ENCODE results near the gene MAGI1. TPM values are rescaled to one million over a fixed set of nuclear protein-coding genes. Genes with fewer than 3 reads are reported as not detected.

MAGI1 gene
- total and polyA plus RNA-seq, 2 donors (not counting 1 experiment from before 2014, with no cell fraction given) = 15.7 to 23.7 TPM

DNA sequence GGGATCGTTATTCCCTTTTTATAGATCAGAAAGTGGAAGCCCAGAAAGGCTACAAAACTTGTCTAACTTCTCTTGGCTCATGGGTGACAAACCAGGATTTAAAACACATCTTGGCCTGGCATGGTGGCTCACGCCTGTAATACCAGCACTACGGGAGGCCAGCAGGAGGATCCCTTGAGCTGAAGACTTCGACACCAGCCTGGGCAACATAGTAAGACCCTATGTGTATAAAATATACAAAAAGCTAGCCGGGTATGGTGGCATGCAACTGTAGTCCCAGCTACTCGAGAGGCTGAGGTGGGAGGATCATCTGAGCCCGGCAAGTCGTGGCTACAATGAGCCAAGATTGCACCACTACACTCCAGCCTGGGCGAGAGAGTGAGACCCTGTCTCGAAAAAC lies 479.1 kb downstream of the MAGI1 start:
- no peak for DNase-seq (ENCODE audit: low read depth in 2 of 2)
- H3K27me3 ChIP-seq (ENCODE audit: control insufficient read depth, insufficient read depth, low read length) = no peaks in the 10 kb centered on the region
- no peaks in the 10 kb centered on the region for H4K20me1 ChIP-seq (ENCODE audit: control insufficient read depth, extremely low read depth, insufficient read depth, low read length)
- H3K27ac ChIP-seq (ENCODE audit: insufficient read depth, low read length) = no peak overlapping the region
- no peaks in the 10 kb centered on the region for H3K36me3 ChIP-seq (ENCODE audit: control insufficient read depth, insufficient read depth, low read length)
- H3K4me1 ChIP-seq (ENCODE audit: control insufficient read depth, extremely low read depth, insufficient read depth, low read length) = no peaks in the 10 kb centered on the region
- no peak overlapping the region for H3K9ac ChIP-seq (ENCODE audit: insufficient read depth, low read length)
- no peak overlapping the region for H2AFZ ChIP-seq (ENCODE audit: low read length)
- H3K4me2 ChIP-seq (ENCODE audit: extremely low read depth, insufficient read depth, low read length) = no peak overlapping the region
- H3K79me2 ChIP-seq (ENCODE audit: control insufficient read depth, insufficient read depth, low read length) = no peaks in the 10 kb centered on the region
- H3K4me3 ChIP-seq (replicated peaks in 1 of 4; ENCODE audit: control extremely low read depth in 1 of 4, insufficient read depth in 1 of 4, low read depth in 3 of 4, low read length in 4 of 4) = no peak overlapping the region
- H3K9me3 ChIP-seq (ENCODE audit: control insufficient read depth, insufficient read depth, low read depth, low read length) = no peaks in the 10 kb centered on the region
- TF ChIP-seq, protein P1, sequence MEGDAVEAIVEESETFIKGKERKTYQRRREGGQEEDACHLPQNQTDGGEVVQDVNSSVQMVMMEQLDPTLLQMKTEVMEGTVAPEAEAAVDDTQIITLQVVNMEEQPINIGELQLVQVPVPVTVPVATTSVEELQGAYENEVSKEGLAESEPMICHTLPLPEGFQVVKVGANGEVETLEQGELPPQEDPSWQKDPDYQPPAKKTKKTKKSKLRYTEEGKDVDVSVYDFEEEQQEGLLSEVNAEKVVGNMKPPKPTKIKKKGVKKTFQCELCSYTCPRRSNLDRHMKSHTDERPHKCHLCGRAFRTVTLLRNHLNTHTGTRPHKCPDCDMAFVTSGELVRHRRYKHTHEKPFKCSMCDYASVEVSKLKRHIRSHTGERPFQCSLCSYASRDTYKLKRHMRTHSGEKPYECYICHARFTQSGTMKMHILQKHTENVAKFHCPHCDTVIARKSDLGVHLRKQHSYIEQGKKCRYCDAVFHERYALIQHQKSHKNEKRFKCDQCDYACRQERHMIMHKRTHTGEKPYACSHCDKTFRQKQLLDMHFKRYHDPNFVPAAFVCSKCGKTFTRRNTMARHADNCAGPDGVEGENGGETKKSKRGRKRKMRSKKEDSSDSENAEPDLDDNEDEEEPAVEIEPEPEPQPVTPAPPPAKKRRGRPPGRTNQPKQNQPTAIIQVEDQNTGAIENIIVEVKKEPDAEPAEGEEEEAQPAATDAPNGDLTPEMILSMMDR (conservative IDR thresholded peaks at IDR 0.05 in 1 of 2, IDR thresholded peaks at IDR 0.05 in 1 of 2; ENCODE audit: low read depth in 1 of 2, low read length in 2 of 2) = no peak
- TF ChIP-seq EZH2 (IDR thresholded peaks at IDR 0.05; ENCODE audit: low read length, missing control alignments) = no peak

DNA sequence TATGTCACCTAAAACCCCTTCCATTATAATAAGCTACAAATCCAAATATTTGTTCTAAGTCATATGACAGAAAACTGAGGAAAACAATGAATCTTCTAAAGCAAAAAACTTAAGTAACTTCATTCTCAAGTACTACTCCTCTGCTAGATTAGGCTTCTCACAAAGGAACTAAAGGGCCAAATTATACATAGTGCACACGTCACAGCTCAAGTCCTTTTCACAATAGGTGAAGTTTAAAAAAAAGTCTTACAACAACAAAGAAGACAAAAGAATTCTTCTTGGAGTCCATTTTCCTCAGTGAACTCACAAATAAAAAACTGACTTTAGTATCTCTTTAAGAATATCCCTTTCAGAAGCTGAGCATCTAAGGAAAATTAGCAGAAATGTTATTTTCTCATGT lies 479.9 kb downstream of the MAGI1 start:
- Histone ChIP-seq H3K27ac (ENCODE audit: insufficient read depth, low read length) (no peak overlapping the region), H3K9ac (ENCODE audit: insufficient read depth, low read length) (no peak overlapping the region), H3K4me1 (ENCODE audit: control insufficient read depth, extremely low read depth, insufficient read depth, low read length) (no peaks in the 10 kb centered on the region), H3K9me3 (ENCODE audit: control insufficient read depth, insufficient read depth, low read depth, low read length) (no peaks in the 10 kb centered on the region), H3K4me3 (replicated peaks in 1 of 4; ENCODE audit: control extremely low read depth in 1 of 4, insufficient read depth in 1 of 4, low read depth in 3 of 4, low read length in 4 of 4) (no peak overlapping the region), H3K36me3 (ENCODE audit: control insufficient read depth, insufficient read depth, low read length) (no peaks in the 10 kb centered on the region), H4K20me1 (ENCODE audit: control insufficient read depth, extremely low read depth, insufficient read depth, low read length) (no peaks in the 10 kb centered on the region), H3K27me3 (ENCODE audit: control insufficient read depth, insufficient read depth, low read length) (no peaks in the 10 kb centered on the region), H3K79me2 (ENCODE audit: control insufficient read depth, insufficient read depth, low read length) (no peaks in the 10 kb centered on the region), H2AFZ (ENCODE audit: low read length) (no peak overlapping the region), H3K4me2 (ENCODE audit: extremely low read depth, insufficient read depth, low read length) (no peak overlapping the region)
- no peak for DNase-seq (ENCODE audit: low read depth in 2 of 2)
- TF ChIP-seq, protein P1 (conservative IDR thresholded peaks at IDR 0.05 in 1 of 2, IDR thresholded peaks at IDR 0.05 in 1 of 2; ENCODE audit: low read depth in 1 of 2, low read length in 2 of 2) = no peak
- TF ChIP-seq EZH2 (IDR thresholded peaks at IDR 0.05; ENCODE audit: low read length, missing control alignments) = no peak

DNA sequence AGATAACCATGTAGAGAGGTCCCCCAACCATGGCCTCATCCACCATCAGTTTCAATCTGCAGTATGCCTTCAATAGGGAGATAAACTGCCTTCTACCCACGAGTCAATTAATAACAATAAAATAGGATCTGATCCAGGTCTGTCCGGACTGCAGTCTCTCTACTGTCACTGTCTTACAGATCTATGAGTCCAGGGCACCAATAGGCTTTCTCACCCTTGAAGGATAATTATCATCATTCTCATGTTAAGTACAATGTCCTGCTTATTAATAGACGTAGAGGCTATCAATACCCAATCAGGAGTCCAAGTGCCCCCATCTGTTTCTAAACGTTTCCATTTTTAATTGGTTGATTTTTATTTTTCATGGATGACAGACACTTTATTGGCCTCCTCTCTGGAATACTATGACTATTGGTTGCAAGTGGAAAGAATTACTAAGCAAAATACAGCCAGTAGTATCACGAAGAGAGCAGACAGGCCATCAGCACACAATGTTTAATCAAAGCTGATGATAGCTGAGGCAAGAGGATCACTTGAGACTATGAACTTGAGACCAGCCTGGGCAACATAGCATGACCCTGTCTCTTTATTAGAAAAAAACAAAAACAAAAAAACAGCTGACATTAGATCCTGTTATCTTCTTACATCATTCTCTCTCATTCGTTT lies 480.7 kb downstream of the MAGI1 start:
- Histone ChIP-seq H4K20me1 (ENCODE audit: control insufficient read depth, extremely low read depth, insufficient read depth, low read length) (no peaks in the 10 kb centered on the region), H3K9me3 (ENCODE audit: control insufficient read depth, insufficient read depth, low read depth, low read length) (no peaks in the 10 kb centered on the region), H2AFZ (ENCODE audit: low read length) (no peak overlapping the region), H3K27me3 (ENCODE audit: control insufficient read depth, insufficient read depth, low read length) (no peaks in the 10 kb centered on the region), H3K4me3 (replicated peaks in 1 of 4; ENCODE audit: control extremely low read depth in 1 of 4, insufficient read depth in 1 of 4, low read depth in 3 of 4, low read length in 4 of 4) (no peak overlapping the region), H3K4me2 (ENCODE audit: extremely low read depth, insufficient read depth, low read length) (no peak overlapping the region), H3K36me3 (ENCODE audit: control insufficient read depth, insufficient read depth, low read length) (no peaks in the 10 kb centered on the region), H3K9ac (ENCODE audit: insufficient read depth, low read length) (no peak overlapping the region), H3K4me1 (ENCODE audit: control insufficient read depth, extremely low read depth, insufficient read depth, low read length) (no peaks in the 10 kb centered on the region), H3K27ac (ENCODE audit: insufficient read depth, low read length) (no peak overlapping the region), H3K79me2 (ENCODE audit: control insufficient read depth, insufficient read depth, low read length) (no peaks in the 10 kb centered on the region)
- no peak for TF ChIP-seq EZH2 (IDR thresholded peaks at IDR 0.05; ENCODE audit: low read length, missing control alignments)
- TF ChIP-seq, protein P1 (conservative IDR thresholded peaks at IDR 0.05 in 1 of 2, IDR thresholded peaks at IDR 0.05 in 1 of 2; ENCODE audit: low read depth in 1 of 2, low read length in 2 of 2) = no peak
- no peak for DNase-seq (ENCODE audit: low read depth in 2 of 2)
